Stimulated activated CD4-positive, alpha-beta T cell treated with anti-CD3 and anti-CD28 coated beads, Interleukin-15, amount 100 ng/mL, for 48 hours (primary cell): ENCODE results near the gene DDR1.
"Not testable (repeated sequence)": the region's sequence is repeated elsewhere in the genome, so short reads cannot be mapped to it uniquely, and the experiment has no call there.

Experiments
- DNase-seq, 2 donors: peaks; one replicate each; pipeline ENCODE4 v3.0.0-alpha.2; 2020; ENCODE audit warnings: low read depth in 2 of 2

The DDR1 gene

GRCh38 chr6:30917487-30917886, 33.2 kb downstream of the DDR1 start:
- DNase-seq: no peak

- no peak for DNase-seq
Observed at GRCh38 chr6:30918670-30919069, 34.4 kb downstream of the DDR1 start.

DNA sequence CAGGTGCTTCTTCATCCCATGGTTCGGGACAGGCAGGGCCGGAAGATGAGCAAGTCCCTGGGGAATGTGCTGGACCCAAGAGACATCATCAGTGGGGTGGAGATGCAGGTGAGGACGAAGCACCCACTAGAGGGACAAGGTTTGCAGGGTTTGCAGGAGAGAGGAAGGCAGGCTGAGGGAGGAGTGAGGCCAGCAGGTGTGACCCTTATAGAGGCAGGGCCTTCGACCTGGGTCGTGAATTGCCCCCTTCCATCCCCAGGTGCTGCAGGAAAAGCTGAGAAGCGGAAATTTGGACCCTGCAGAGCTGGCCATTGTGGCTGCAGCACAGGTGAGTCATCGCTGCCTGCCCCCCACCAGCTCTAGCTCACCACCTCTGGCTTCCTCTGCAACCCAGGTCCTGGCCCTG, 38.1 kb downstream of the DDR1 start:
- no peak for DNase-seq

DNA sequence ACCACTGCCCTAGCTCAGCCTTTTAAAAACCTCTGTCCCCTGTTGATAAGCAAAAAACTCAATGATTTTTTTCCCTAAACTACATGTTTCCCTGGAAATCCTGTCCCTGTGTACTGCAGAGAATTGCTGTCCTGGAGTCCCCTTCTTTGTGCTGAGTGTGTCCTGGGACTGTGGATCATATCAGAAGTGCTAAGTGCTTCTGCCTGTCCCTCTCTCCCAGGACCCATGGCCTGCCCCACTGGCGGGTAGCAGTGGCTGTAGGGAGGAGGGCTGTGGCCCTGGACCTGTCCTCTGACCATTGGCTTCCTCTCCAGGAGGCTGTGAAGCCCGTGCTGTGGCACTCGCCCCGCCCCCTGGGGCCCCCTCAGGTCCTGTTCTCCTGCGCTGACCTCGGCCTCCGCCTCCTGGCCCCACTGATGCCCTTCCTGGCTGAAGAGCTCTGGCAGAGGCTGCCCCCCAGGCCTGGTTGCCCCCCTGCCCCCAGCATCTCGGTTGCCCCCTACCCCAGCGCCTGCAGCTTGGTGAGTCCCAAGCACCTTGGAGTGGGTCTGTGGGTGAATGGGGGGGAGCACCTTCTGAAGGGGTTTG, 39.8 kb downstream of the DDR1 start:
- DNase-seq: not testable (repeated sequence)

DNA sequence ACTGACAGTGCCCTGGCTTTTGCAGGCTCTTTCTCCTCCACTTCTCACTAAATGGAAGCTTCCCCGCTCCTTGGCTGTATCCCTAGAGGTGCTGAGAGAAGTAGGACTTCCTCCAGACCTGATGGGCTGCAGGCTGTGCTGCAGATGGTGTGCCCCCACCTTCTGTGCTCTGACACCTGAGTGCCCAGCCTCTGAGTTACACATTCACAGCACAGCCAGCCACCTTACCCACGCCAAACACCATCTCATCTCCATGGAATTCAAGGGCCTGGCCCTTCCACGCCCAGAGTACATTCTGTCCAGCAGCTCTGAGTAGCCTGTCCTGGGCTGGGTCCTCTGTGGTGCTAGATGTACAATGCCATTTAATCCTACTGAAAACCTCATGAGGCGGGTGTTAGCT, 42.3 kb downstream of the DDR1 start:
- no peak for DNase-seq

GRCh38 chr6:30927080-30927479, 42.8 kb downstream of the DDR1 start:
- DNase-seq: not testable (repeated sequence)

DNA sequence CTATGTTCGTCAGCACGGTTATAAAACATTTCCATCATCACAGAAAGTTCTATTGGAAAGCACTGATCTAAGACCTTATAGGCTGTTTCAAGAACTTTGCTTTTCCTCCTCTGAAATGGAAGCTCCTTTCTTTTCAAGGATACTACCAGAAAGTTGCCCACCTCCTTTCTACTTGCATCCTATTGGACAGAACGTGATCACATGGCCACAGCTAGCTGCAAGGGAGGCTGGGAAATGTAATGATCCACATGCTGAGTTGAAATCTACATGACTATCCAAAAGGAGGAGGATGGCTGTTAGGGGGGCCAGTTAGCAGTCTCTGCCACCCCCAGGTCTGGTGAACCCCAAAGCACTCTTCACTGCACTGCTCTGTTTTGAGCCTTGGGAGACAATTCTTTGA, 44.4 kb downstream of the DDR1 start:
- no peak for DNase-seq

DNA sequence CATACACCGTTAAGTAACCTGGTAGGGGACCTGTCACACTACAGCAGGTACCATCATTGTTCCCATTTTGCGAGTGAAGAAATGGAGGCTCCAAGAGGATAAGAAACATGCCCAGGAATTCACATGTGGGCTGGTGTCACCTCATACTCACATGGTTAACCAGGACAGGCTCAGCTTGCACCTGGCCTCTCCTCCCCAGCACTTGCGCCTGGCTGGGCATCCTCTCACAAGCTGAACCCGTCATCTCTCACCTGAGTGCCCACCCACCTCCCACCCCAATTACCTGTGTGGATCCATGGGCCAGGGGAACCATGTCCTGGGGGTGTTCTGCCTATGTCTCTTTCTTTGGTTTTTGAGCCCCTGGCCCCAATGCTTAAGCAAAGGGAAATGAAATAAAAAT, 46.2 kb downstream of the DDR1 start:
- DNase-seq: no peak

DNA sequence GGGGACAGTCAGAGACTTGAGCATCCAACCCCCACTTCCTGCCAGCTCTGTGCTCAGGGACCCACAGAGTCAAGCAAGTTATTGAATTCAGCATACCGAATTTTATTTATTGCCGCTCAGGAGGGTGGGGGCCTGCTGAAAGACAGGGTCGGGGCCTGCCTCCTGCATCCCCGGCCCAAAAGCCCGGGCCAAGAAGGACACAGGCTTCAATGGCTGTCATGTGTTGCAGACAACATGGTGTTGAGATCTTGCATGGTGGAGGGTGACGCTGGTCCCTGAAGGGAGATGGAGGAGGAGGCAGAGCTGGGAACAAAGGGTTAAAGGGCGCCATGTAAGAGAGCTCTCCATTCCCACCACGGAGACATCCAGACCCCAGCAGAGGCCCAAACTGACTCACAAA, 47.0 kb downstream of the DDR1 start:
- DNase-seq: no peak

- DNase-seq: no peak
Observed at GRCh38 chr6:30931969-30932645, 47.8 kb downstream of the DDR1 start, which contains the start of gene SFTA2. Gene SFTA2, minus strand, starts transcription at chr6:30932170. Its CDS starts 74 bp downstream, at chr6:30932096.

- no peak for DNase-seq
Observed at GRCh38 chr6:30932665-30933365, 48.5 kb downstream of the DDR1 start.

GRCh38 chr6:30935018-30935417, 50.7 kb downstream of the DDR1 start:
- no peak for DNase-seq

DNA sequence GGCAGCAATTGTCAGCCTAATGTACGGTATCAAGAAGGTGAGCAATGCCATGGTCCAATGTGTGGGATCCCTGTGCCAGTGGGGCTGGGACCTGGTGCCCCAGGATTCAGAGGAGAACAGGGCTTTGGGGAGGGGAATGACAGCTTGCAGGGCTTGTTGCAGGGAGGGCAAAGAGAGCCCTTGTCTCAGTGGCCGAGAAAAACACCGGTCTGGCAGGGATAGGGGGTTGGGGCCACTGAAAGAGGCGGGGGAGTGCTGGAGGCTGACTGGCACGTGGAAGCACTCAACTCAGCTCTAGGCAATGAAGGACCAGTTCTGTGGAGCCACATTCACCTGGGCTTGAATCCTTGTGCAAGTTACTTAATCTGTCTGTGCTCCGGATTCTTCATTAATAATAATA, 52.9 kb downstream of the DDR1 start:
- DNase-seq: no peak

- no peak for DNase-seq
Observed at GRCh38 chr6:30938730-30939129, 54.4 kb downstream of the DDR1 start.

- DNase-seq: no peak
Observed at GRCh38 chr6:30939473-30939872, 55.2 kb downstream of the DDR1 start.

- no peak for DNase-seq
Observed at GRCh38 chr6:30940361-30940986, 56.2 kb downstream of the DDR1 start, which contains the start of gene MUCL3. Gene MUCL3, plus strand, starts transcription at chr6:30940973. Its CDS starts 27 bp downstream, at chr6:30941000.

- DNase-seq: no peak
Observed at GRCh38 chr6:30942338-30943060, 58.2 kb downstream of the DDR1 start.

- no peak for DNase-seq
Observed at GRCh38 chr6:30944051-30944450, 59.7 kb downstream of the DDR1 start.

DNA sequence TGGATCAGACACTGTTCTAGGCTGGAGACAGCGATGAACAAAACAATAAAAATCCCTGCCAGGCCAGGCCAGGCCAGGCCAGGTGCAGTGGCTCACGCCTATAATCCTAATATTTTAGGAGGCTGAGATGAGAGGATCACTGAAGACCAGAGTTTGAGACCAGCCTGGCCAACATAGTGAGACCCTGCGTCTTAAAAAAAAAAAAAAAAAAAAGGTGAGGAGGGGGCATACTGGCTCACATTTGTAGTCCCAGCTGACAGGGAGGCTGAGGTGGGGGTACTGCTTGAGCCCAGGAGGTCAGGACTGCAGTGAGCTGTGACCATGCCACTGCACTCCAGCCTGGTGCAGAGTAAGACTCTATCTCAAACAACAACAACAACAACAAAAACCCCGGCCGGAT, 61.0 kb downstream of the DDR1 start:
- no peak for DNase-seq

DNA sequence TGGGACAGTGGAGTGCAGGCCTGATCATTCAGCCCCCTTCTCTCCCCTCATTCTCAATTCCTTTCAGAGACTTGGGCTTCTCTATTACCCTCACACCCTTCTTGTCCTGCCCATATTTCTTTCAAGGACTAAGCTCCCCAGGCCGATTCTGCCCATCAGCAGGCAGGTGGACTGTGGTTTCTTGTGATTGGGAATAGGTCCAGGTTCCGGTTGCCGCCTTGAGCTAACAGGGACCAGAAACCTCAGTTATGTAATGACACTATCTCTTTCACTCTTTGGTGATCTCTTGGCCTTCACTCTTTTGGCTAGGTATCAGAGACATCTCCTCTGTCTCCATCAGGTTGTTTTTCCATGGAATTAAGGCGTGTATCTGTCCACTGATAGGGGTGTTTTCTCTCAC, 62.9 kb downstream of the DDR1 start:
- DNase-seq: no peak

- DNase-seq: no peak
Observed at GRCh38 chr6:30948811-30949210, 64.5 kb downstream of the DDR1 start.
